ENCODE results near the gene ATP10A. TPM values are rescaled to one million over a fixed set of nuclear protein-coding genes. Genes with fewer than 3 reads are reported as not detected.

The ATP10A gene
- total RNA-seq, 1 experiment from 2014 or later, result 3.9 TPM

DNA sequence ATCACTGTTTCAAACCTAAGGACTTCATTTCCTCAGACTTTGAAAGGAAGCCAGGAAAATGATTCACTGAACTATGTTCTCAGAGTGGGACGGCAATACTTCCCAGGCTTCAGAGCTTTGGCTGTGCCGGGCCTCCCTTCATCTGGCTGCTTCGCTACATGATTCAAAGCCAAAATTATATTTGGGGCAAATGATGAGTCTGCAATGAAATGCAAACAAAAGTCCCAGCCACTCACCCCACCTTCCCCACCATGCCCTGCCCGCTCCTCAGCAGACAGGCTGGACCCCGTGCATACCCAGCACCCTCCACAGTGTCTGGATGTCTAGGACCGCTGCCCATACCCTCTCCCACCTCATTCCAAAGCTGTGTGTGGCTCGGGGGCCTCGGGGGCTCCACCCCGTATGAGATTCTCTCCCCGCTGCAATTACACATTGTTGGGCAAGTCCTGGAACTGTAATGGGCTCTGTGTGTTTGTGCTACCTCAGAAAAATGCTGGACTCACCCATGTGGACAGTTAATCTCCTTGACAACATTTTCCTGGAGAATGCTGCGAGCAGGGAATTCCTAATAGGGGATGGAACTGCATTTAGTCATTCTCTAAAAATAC, 32.2 kb downstream of the ATP10A start:
- H3K9ac ChIP-seq (ENCODE audit: extremely low read depth, insufficient read length, low read length), result no peak overlapping the region

More for the DNA sequence above, 32.2 kb downstream of the ATP10A start:
- Mint-ChIP-seq H3K36me3 (ENCODE audit: insufficient read depth in 1 of 3, low read depth in 3 of 3) (peaks cover 0 to 1% (median 0%) of the 10 kb centered on the region in 3 experiments; a peak in 2 of 7 replicates), H3K27ac (no peak overlapping the region; a peak in 1 of 7 replicates), H3K4me3 (no peak overlapping the region), H3K9me3 (0 out of 5 replicates have a peak, but pooled peaks cover 0 to 3% of the 10 kb centered on the region in 2 experiments), H3K27me3 (ENCODE audit: low read depth) (no peaks in the 10 kb centered on the region), H3K4me1 (peaks cover 14 to 17% of the 10 kb centered on the region in 2 experiments)
- Histone ChIP-seq H3K4me2 (ENCODE audit: insufficient read depth, insufficient read length, low read length) (no peak overlapping the region), H3K23me2 (ENCODE audit: insufficient read length, low read depth, low read length, poor library complexity, severe bottlenecking) (no peaks in the 10 kb centered on the region), H3K27me3 (ENCODE audit: insufficient read depth, low read length) (no peaks in the 10 kb centered on the region), H2BK12ac (ENCODE audit: insufficient read length, low read depth, low read length) (no peak overlapping the region), H3K9me3 (ENCODE audit: control insufficient read depth, low read depth, low read length) (no peaks in the 10 kb centered on the region), H4K8ac (replicated peaks; ENCODE audit: insufficient read length, low read depth, low read length) (no peak overlapping the region), H3K56ac (ENCODE audit: insufficient read length, low read depth, low read length) (no peak overlapping the region), H2AK5ac (ENCODE audit: insufficient read length, low read length) (no peak overlapping the region), H2BK5ac (ENCODE audit: insufficient read length, low read length) (no peak overlapping the region), H3K79me2 (ENCODE audit: insufficient read depth, low read length) (no peaks in the 10 kb centered on the region), H3K23ac (ENCODE audit: insufficient read length, low read depth, low read length) (no peak overlapping the region), H2BK120ac (ENCODE audit: low read depth, low read length, poor library complexity, severe bottlenecking) (no peak overlapping the region), H2BK15ac (ENCODE audit: low read depth, low read length) (no peak overlapping the region), H3K4me1 (ENCODE audit: insufficient read depth, low read length) (no peaks in the 10 kb centered on the region; the same call in 1 of the 2 replicates), H2BK20ac (ENCODE audit: low read depth, low read length, poor library complexity, severe bottlenecking) (no peak overlapping the region), H3K4ac (ENCODE audit: low read depth, low read length) (no peak overlapping the region), H3K14ac (ENCODE audit: insufficient read depth, low read length) (no peak overlapping the region), H4K91ac (ENCODE audit: insufficient read length, low read depth, low read length) (no peak overlapping the region), H4K5ac (ENCODE audit: insufficient read length, low read depth, low read length) (no peak overlapping the region), H4K20me1 (ENCODE audit: control insufficient read depth, insufficient read depth, insufficient read length) (no peaks in the 10 kb centered on the region), H2AFZ (ENCODE audit: low read length) (no peak overlapping the region), H3K27ac (ENCODE audit: insufficient read length, low read depth, low read length) (no peak overlapping the region), H3K79me1 (ENCODE audit: insufficient read depth, low read depth, low read length, poor library complexity, severe bottlenecking) (no peaks in the 10 kb centered on the region), H3T11ph (ENCODE audit: low read length) (no peak overlapping the region), H3K18ac (ENCODE audit: insufficient read length, low read depth, low read length) (no peak overlapping the region)
- no peak for DNase-seq
- no CpG with 5 or more reads among the region's 11 CpGs for WGBS (ENCODE audit: extremely low coverage, insufficient read length, low lambda C conversion rate)
- no peak for TF ChIP-seq CTCF (conservative IDR thresholded peaks at IDR 0.05)
